Measurements from ENCODE around the gene PPCDC.
"Not testable (repeated sequence)": the region's sequence is repeated elsewhere in the genome, so short reads cannot be mapped to it uniquely, and the experiment has no call there.

Gene PPCDC

GRCh38 chr15:75073197-75073596, 49.8 kb downstream of the PPCDC start:
- FAIRE-seq, result no peak

DNA sequence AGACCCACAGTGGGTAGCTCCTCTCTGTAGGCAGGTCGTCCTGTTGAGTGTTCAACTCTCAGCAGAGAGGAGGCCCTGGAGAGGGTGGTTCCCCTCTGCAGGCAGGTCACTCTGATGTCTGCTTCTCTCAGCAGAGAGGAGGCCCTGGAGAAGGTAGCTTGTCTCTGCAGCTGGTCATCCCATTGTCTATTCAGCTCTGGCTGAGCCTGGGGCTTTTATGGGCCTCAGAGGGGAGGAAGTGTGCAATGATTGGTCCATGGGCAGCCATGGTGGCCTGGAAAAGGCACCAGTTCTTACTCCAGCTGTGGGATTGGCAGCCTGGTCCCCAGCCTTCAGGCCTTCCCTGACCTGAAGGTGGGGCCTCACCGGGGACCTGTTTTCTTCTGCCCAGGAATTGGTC, 52.9 kb downstream of the PPCDC start:
- FAIRE-seq, result no peak

- FAIRE-seq, result not testable (repeated sequence)
These were observed 54.2 kb downstream of the PPCDC start for GRCh38 chr15:75077551-75077961.

DNA sequence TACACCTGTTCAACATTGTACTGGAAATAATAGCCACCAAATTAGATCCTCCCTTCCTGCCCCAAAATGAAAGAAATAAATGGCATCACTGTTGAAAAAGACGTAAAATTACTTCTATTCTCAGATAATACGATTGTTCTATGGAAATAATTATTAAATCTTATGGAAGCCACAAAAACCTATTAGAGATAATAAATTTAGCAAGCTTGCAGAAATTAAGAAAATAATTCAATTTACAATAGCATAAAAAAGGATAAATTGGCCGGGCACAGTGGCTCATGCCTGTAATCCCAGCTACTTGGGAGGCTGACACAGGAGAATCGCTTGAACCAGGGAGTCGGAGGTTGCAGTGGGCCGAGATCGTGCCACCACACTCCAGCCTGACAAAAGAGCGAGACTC, 57.8 kb downstream of the PPCDC start:
- FAIRE-seq, result no peak

DNA sequence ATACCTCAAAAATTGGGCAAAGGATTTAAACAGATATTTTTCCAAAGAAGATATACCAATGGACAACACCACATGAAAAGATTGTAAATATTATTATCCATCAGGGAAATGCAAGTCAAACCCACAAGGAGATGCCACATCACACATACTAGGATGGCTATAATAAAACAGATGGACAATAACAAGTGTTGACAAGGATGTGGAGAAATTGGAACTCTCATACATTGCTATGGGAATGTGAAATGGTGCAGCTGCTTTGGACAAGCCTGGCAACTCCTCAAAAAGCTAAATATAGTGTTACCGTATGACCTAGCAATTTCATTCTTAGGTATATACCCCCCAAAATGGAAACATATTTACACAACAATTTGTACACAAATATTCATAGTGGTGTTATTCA, 59.3 kb downstream of the PPCDC start:
- FAIRE-seq, result no peak

GRCh38 chr15:75085708-75086107, 62.3 kb downstream of the PPCDC start:
- FAIRE-seq, result not testable (repeated sequence)

GRCh38 chr15:75089456-75090387, 66.3 kb downstream of the PPCDC start:
- FAIRE-seq, result no peak

- no peak for FAIRE-seq
These were observed 67.0 kb downstream of the PPCDC start for GRCh38 chr15:75090388-75090734.

GRCh38 chr15:75091814-75092213, 68.4 kb downstream of the PPCDC start:
- no peak for FAIRE-seq

DNA sequence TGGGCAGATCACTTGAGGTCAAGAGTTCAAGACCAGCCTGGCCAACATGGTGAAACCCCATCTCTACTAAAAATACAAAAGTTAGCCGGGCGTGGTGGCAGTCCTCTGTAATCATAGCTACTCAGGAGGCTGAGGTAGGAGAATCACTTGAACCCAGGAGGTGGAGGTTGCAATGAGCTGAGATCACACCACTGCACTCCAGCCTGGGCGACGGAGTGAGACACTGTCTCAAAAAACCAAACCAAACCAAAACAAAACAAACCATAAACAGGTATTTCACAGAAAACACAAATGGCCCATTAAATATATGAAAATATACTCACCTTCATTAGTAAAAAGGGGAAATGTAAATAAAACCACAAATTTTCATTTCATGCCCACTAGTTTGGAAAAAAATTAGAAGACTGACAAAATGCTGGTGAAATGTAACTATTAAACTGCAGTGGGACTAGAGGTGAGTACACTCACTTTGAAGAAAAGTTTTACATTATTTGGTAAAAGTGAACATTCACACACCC, 71.6 kb downstream of the PPCDC start:
- FAIRE-seq, result not testable (repeated sequence)

- no peak for FAIRE-seq
These were observed 72.2 kb downstream of the PPCDC start for GRCh38 chr15:75095594-75095993.

- no peak for FAIRE-seq
These were observed 74.5 kb downstream of the PPCDC start for GRCh38 chr15:75097939-75098338.

GRCh38 chr15:75098404-75098803, 75.0 kb downstream of the PPCDC start:
- no peak for FAIRE-seq

Measured in endometrium (tissue), 2 donors.